ENCODE data around the gene FHL1.
"Not testable (repeated sequence)": the region's sequence is repeated elsewhere in the genome, so short reads cannot be mapped to it uniquely, and the experiment has no call there.

Gene FHL1

GRCh38 chrX:136146614-136147314 is 569 bp upstream of the FHL1 start:
- DNase-seq (ENCODE audit: low read depth): no peak

- DNase-seq (ENCODE audit: low read depth): no peak
Measured at GRCh38 chrX:136147976-136148375, 643 bp downstream of the FHL1 start.

- no peak for DNase-seq (ENCODE audit: low read depth)
Measured at GRCh38 chrX:136148391-136148790, 1.1 kb downstream of the FHL1 start.

- DNase-seq (ENCODE audit: low read depth): no peak
Measured at GRCh38 chrX:136154998-136155397, 7.7 kb downstream of the FHL1 start.

GRCh38 chrX:136156560-136157117 is 9.3 kb downstream of the FHL1 start:
- DNase-seq (ENCODE audit: low read depth): no peak

GRCh38 chrX:136157187-136157586 is 9.9 kb downstream of the FHL1 start:
- no peak for DNase-seq (ENCODE audit: low read depth)

- no peak for DNase-seq (ENCODE audit: low read depth)
Measured at GRCh38 chrX:136158685-136159084, 11.4 kb downstream of the FHL1 start.

GRCh38 chrX:136159611-136160025 is 12.3 kb downstream of the FHL1 start:
- no peak for DNase-seq (ENCODE audit: low read depth)

GRCh38 chrX:136162827-136163570 is 15.7 kb downstream of the FHL1 start:
- no peak for DNase-seq (ENCODE audit: low read depth)

- no peak for DNase-seq (ENCODE audit: low read depth)
Measured at GRCh38 chrX:136163689-136164088, 16.4 kb downstream of the FHL1 start.

GRCh38 chrX:136165406-136165805 is 18.1 kb downstream of the FHL1 start:
- DNase-seq (ENCODE audit: low read depth): no peak

- no peak for DNase-seq (ENCODE audit: low read depth)
Measured at GRCh38 chrX:136166221-136166855, 19.0 kb downstream of the FHL1 start.

GRCh38 chrX:136167989-136168388 is 20.7 kb downstream of the FHL1 start:
- DNase-seq (ENCODE audit: low read depth): not testable (repeated sequence)

- peak; percentile 95 for DNase-seq (ENCODE audit: low read depth)
Measured at GRCh38 chrX:136168929-136169735, 21.8 kb downstream of the FHL1 start.

GRCh38 chrX:136170139-136170800 is 22.9 kb downstream of the FHL1 start:
- peak; percentile 25 for DNase-seq (ENCODE audit: low read depth)

GRCh38 chrX:136171420-136171819 is 24.1 kb downstream of the FHL1 start:
- no peak for DNase-seq (ENCODE audit: low read depth)

- DNase-seq (ENCODE audit: low read depth): peak; percentile 91
Measured at GRCh38 chrX:136176399-136176825, 29.1 kb downstream of the FHL1 start.

- DNase-seq (ENCODE audit: low read depth): no peak
Measured at GRCh38 chrX:136179133-136179532, 31.8 kb downstream of the FHL1 start.

- no peak for DNase-seq (ENCODE audit: low read depth)
Measured at GRCh38 chrX:136182414-136182813, 35.1 kb downstream of the FHL1 start.

GRCh38 chrX:136183172-136183571 is 35.8 kb downstream of the FHL1 start:
- no peak for DNase-seq (ENCODE audit: low read depth)

- no peak for DNase-seq (ENCODE audit: low read depth)
Measured at GRCh38 chrX:136183917-136184316, 36.6 kb downstream of the FHL1 start.

Data from GM04503 (cell line).